Transverse colon (tissue), 4 donors: ENCODE results near the gene SLC17A8. TPM values are rescaled to one million over a fixed set of nuclear protein-coding genes. Genes with fewer than 3 reads are reported as not detected.
A peak's percentile ranks its signal among the peaks of the same experiment; 100 is the strongest.

ENCODE experiments used
- DNase-seq: peaks from one replicate; pipeline ENCODE4 v3.0.0-alpha.2; 2019
- H3K27ac ChIP-seq, 4 donors: fragments of 200-600 bp; sonication (generic); 2 replicates each; pipeline ENCODE4 v1.5.1; 2016 to 2018; ENCODE audit warnings: inconsistent platforms in 4 of 4
- H3K27me3 ChIP-seq: fragments of 200-600 bp; sonication (generic); 2 replicates; pipeline ENCODE4 v1.5.1; 2017; ENCODE audit warnings: inconsistent platforms
- H3K36me3 ChIP-seq, 4 donors: fragments of 200-600 bp; sonication (generic); 2 replicates each; pipeline ENCODE4 v1.5.1; 2017 to 2019; ENCODE audit warnings: inconsistent platforms in 4 of 4
- H3K4me1 ChIP-seq, 4 donors: fragments of 200-600 bp; sonication (generic); 2 replicates each; pipeline ENCODE4 v1.5.1; 2017 to 2020; ENCODE audit warnings: inconsistent platforms in 4 of 4
- H3K4me3 ChIP-seq, 4 donors: fragments of 200-600 bp; sonication (generic); 1 replicate in 1 of 4; 2 replicates in 3 of 4; pipeline versions ENCODE4 v1.5.1 to v1.6.1; 2017 to 2019; ENCODE audit warnings: inconsistent platforms in 4 of 4
- H3K9me3 ChIP-seq, 2 donors: fragments of 200-600 bp; sonication (generic); 2 replicates each; pipeline ENCODE4 v1.5.1; 2017 to 2019; ENCODE audit warnings: inconsistent platforms in 2 of 2
- EP300 ChIP-seq: sonication (generic); formaldehyde crosslinking; IDR thresholded peaks from one replicate; pipeline ENCODE4 v1.6.1; 2017; ENCODE audit warnings: antibody characterized with exemption, low read depth
- POLR2A ChIP-seq: fragments of 450-650 bp; IDR thresholded peaks from one replicate; pipeline ENCODE4 v1.6.1; 2016; ENCODE audit warnings: antibody characterized with exemption, mild to moderate bottlenecking, moderate library complexity
- POLR2AphosphoS5 ChIP-seq, 3 donors: sonication (generic); formaldehyde crosslinking; IDR thresholded peaks; one replicate each; pipeline ENCODE4 v1.6.1; 2016; ENCODE audit warnings: antibody characterized with exemption in 3 of 3
- WGBS, 2 donors: methylation state at CpG; one replicate each; pipeline ENCODE4 v1.1.5; 2018; ENCODE audit warnings: low coverage in 1 of 2; 5-methylcytosine and 5-hydroxymethylcytosine counted together
- in situ Hi-C, 4 donors: fragments of 200-750 bp; cut with MboI; loops; one replicate each; pipeline versions ENCODE4 v1.15.0 to v1.15.1; 2017; ENCODE audit warnings: low sequenced_read_pairs in 3 of 4, low pct_ligation_motif_present in 1 of 4, low pct_unique_long_range_greater_than_20kb in 1 of 4
- intact Hi-C: fragments of 100-400 bp; cut with DNase I; formaldehyde crosslinking; loops from one replicate; pipeline ENCODE4 v1.15.1; 2023; ENCODE audit warnings: low total_unique reads
- total RNA-seq, 4 donors: library from RNA; depleted of rRNA; stranded (reverse); fragments of >200 nt; gene quantifications; one replicate each; pipeline ENCODE4 v1.1.0, GENCODE V29; 2016
- TF ChIP-seq, protein P1 (sequence below), 5 experiments: fragments of 200-600 bp in 3 of 5; fragments of 450-650 bp in 2 of 5; sonication (generic) in 3 of 5; IDR thresholded peaks; 1 replicate in 2 of 5; 2 replicates in 3 of 5; pipeline ENCODE4 v1.5.1; 2016 to 2017; ENCODE audit warnings: antibody characterized with exemption in 5 of 5, inconsistent platforms in 3 of 5, mild to moderate bottlenecking in 2 of 5, moderate library complexity in 1 of 5

The SLC17A8 gene
- total RNA-seq, 4 donors from 2014 or later: 5.4 to 21.8 (median 7.5) TPM

DNA sequence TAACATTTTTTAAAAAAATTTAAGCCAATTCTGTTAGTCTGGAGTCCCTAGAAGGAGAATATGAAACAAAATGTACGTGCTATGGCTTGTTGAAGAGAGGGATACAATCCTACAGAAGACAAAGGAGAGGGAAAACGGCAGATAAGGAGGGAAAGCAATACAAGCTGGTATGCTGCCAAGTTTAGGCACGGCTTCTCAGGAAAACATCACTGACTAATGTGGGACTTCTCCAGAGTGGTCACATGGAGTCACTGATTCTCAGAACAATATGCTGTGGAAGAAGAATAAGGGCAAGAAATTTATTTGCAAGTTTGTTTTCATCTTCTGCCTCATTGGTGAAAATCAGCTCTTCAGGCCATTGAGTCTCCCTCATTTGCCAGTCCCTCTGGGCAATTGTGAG, 93.9 kb downstream of the SLC17A8 start:
- Histone ChIP-seq H3K9me3 (no peaks in the 10 kb centered on the region), H3K36me3 (no peaks in the 10 kb centered on the region), H3K27me3 (no peaks in the 10 kb centered on the region), H3K4me3 (no peak overlapping the region), H3K27ac (no peak overlapping the region), H3K4me1 (peaks cover 0 to 27% (median 6%) of the 10 kb centered on the region in 4 donors)
- WGBS, 2 donors: 62 to 66% methylated on average over 3 of the region's 3 CpGs
- in situ Hi-C loops (no loop called here), intact Hi-C loops (no loop called here)
- TF ChIP-seq, protein P1, sequence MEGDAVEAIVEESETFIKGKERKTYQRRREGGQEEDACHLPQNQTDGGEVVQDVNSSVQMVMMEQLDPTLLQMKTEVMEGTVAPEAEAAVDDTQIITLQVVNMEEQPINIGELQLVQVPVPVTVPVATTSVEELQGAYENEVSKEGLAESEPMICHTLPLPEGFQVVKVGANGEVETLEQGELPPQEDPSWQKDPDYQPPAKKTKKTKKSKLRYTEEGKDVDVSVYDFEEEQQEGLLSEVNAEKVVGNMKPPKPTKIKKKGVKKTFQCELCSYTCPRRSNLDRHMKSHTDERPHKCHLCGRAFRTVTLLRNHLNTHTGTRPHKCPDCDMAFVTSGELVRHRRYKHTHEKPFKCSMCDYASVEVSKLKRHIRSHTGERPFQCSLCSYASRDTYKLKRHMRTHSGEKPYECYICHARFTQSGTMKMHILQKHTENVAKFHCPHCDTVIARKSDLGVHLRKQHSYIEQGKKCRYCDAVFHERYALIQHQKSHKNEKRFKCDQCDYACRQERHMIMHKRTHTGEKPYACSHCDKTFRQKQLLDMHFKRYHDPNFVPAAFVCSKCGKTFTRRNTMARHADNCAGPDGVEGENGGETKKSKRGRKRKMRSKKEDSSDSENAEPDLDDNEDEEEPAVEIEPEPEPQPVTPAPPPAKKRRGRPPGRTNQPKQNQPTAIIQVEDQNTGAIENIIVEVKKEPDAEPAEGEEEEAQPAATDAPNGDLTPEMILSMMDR (IDR thresholded peaks at IDR 0.05): no peak
- no peak for DNase-seq

DNA sequence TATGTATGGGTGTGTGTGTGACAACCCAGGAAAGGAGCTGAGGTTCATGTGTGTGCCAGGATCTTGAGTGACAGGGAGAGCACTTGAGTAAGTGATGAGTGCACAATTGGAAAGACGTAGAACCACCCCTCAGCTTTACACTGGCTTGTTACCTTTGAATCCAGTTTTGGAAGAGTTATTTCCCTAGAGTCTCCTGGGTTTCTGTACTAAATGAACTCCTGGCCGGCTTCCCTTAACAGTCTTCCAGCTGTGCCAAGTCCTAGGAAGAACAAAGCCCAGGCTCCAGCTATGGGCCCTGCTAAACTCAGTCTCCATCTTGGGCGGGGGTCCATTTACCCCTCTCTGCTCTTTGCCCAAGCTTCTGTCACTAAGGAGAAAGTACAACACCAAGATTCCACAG, 97.1 kb downstream of the SLC17A8 start:
- Histone ChIP-seq H3K36me3 (no peaks in the 10 kb centered on the region), H3K27ac (peak overlapping the region in 1 of 4 donors; percentile 21), H3K4me1 (peaks cover 0 to 18% (median 6%) of the 10 kb centered on the region in 4 donors), H3K4me3 (no peak overlapping the region), H3K9me3 (no peaks in the 10 kb centered on the region), H3K27me3 (no peaks in the 10 kb centered on the region)
- no peak for DNase-seq
- TF ChIP-seq EP300 (no peak), POLR2A (no peak), POLR2AphosphoS5 (IDR thresholded peaks at IDR 0.05) (no peak)
- TF ChIP-seq, protein P1 (IDR thresholded peaks at IDR 0.05): no peak
- in situ Hi-C loops (no loop called here), intact Hi-C loops (no loop called here)
- 53% methylated on average over 3 of the region's 3 CpGs; no CpG with 5 or more reads in 1 of the 2 donors for WGBS, 2 donors

DNA sequence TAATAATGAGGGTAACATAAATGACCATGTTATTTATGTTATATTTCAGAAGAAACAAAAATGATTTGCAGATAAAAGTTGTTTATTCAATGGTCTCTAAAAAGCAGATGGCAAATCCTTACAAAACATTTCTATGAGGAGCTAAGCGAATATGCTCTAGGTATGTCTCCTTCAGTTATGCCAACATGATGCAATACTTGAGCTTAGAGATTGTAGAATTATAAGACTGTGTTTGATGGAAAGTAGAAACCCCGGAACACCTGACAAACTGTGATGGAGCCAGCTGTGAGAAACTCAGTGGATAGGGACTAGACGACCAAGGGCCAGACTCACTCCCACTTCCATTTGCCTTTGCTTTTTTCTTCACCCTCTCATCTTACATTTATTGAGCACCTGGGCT, 99.0 kb downstream of the SLC17A8 start:
- TF ChIP-seq POLR2AphosphoS5 (IDR thresholded peaks at IDR 0.05) (no peak), EP300 (no peak), POLR2A (no peak)
- TF ChIP-seq, protein P1 (IDR thresholded peaks at IDR 0.05): no peak
- H3K36me3 ChIP-seq: no peaks in the 10 kb centered on the region
- intact Hi-C loops (no loop called here), in situ Hi-C loops (no loop called here)
- no peak overlapping the region for H3K4me3 ChIP-seq
- peaks cover 0 to 20% (median 6%) of the 10 kb centered on the region in 4 donors for H3K4me1 ChIP-seq
- H3K27me3 ChIP-seq: no peaks in the 10 kb centered on the region
- no peak for DNase-seq
- H3K27ac ChIP-seq: no peak overlapping the region
- no peaks in the 10 kb centered on the region for H3K9me3 ChIP-seq
- WGBS, 2 donors: 81 to 89% methylated on average over 3 of the region's 3 CpGs

DNA sequence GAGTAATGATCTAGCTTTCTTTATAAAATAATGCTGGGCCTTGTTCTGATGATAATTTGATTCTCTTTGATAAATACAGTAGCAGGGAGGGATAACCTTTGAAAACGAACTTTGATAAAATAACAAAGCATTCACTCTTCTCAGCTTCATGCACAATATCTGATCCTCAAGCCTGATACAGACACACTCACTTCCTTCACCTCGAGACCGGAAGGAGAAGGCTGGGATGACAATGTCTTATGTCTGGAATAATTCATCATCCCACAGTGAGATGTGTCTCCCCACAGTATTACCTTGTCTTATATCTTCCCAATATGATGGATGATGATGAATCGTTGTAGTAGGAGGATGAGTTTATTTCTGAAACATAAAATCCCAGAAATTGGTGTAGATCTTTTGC, 101.3 kb downstream of the SLC17A8 start:
- 72 to 82% methylated on average over 4 of the region's 4 CpGs for WGBS, 2 donors
- no peak for DNase-seq
- Histone ChIP-seq H3K27me3 (no peaks in the 10 kb centered on the region), H3K27ac (no peak overlapping the region), H3K9me3 (no peaks in the 10 kb centered on the region), H3K36me3 (no peaks in the 10 kb centered on the region), H3K4me3 (no peak overlapping the region), H3K4me1 (peaks cover 0 to 20% (median 6%) of the 10 kb centered on the region in 4 donors)
- in situ Hi-C loops: no loop called here
- intact Hi-C loops: no loop called here
- TF ChIP-seq POLR2A: no peak
- TF ChIP-seq POLR2AphosphoS5 (IDR thresholded peaks at IDR 0.05): no peak
- no peak for TF ChIP-seq EP300
- TF ChIP-seq, protein P1 (IDR thresholded peaks at IDR 0.05): no peak
